ENCODE results near the gene RPS3A. TPM values are rescaled to one million over a fixed set of nuclear protein-coding genes. Genes with fewer than 3 reads are reported as not detected.

RPS3A gene
- total RNA-seq, 1 experiment from 2014 or later, result 2,111 TPM

DNA sequence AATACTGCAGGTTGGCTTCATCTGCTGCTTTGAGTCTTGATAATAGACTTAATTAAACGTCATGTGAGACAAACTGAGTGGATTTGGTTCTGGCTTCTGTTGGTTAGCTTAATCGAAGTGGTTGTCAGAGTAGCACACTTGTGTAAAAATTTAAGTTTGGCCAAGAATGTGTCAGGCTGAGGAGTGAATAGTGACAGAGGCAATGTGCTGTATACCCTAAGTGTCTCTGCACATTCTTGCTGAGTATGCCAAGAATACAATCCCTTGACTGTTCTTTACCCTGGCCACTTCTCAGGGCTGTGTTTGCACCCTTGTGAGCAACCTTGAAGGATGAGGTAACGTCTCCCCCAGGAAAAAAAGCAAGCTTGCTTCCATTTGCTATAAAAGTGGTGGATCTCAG lies 14.9 kb downstream of the RPS3A start:
- Mint-ChIP-seq H3K4me3 (no peak overlapping the region), H3K4me1 (no peaks in the 10 kb centered on the region), H3K27ac (no peak overlapping the region), H3K9me3 (no peaks in the 10 kb centered on the region), H3K36me3 (peaks cover 6% of the 10 kb centered on the region; the same call in 1 of the 2 replicates), H3K27me3 (ENCODE audit: low read depth) (no peaks in the 10 kb centered on the region)
- TF ChIP-seq GRHL2 (CRISPR knock-in tag; IDR thresholded peaks at IDR 0.05; ENCODE audit: insufficient replicate concordance, severe bottlenecking), result no peak
- TF ChIP-seq ZNF317 (CRISPR knock-in tag; IDR thresholded peaks at IDR 0.05; ENCODE audit: borderline replicate concordance, low read depth), result no peak
- no peak for TF ChIP-seq MYBL2 (CRISPR knock-in tag; IDR thresholded peaks at IDR 0.05)
- TF ChIP-seq SMAD4 (CRISPR knock-in tag; IDR thresholded peaks at IDR 0.05), result no peak
- TF ChIP-seq, protein P1, sequence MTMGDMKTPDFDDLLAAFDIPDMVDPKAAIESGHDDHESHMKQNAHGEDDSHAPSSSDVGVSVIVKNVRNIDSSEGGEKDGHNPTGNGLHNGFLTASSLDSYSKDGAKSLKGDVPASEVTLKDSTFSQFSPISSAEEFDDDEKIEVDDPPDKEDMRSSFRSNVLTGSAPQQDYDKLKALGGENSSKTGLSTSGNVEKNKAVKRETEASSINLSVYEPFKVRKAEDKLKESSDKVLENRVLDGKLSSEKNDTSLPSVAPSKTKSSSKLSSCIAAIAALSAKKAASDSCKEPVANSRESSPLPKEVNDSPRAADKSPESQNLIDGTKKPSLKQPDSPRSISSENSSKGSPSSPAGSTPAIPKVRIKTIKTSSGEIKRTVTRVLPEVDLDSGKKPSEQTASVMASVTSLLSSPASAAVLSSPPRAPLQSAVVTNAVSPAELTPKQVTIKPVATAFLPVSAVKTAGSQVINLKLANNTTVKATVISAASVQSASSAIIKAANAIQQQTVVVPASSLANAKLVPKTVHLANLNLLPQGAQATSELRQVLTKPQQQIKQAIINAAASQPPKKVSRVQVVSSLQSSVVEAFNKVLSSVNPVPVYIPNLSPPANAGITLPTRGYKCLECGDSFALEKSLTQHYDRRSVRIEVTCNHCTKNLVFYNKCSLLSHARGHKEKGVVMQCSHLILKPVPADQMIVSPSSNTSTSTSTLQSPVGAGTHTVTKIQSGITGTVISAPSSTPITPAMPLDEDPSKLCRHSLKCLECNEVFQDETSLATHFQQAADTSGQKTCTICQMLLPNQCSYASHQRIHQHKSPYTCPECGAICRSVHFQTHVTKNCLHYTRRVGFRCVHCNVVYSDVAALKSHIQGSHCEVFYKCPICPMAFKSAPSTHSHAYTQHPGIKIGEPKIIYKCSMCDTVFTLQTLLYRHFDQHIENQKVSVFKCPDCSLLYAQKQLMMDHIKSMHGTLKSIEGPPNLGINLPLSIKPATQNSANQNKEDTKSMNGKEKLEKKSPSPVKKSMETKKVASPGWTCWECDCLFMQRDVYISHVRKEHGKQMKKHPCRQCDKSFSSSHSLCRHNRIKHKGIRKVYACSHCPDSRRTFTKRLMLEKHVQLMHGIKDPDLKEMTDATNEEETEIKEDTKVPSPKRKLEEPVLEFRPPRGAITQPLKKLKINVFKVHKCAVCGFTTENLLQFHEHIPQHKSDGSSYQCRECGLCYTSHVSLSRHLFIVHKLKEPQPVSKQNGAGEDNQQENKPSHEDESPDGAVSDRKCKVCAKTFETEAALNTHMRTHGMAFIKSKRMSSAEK (CRISPR knock-in tag; IDR thresholded peaks at IDR 0.05; ENCODE audit: borderline replicate concordance), result no peak
- TF ChIP-seq ZNF396 (CRISPR knock-in tag; IDR thresholded peaks at IDR 0.05; ENCODE audit: borderline replicate concordance), result no peak
- TF ChIP-seq, protein P2, sequence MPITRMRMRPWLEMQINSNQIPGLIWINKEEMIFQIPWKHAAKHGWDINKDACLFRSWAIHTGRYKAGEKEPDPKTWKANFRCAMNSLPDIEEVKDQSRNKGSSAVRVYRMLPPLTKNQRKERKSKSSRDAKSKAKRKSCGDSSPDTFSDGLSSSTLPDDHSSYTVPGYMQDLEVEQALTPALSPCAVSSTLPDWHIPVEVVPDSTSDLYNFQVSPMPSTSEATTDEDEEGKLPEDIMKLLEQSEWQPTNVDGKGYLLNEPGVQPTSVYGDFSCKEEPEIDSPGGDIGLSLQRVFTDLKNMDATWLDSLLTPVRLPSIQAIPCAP (CRISPR knock-in tag; IDR thresholded peaks at IDR 0.05), result no peak
- TF ChIP-seq RELA (CRISPR knock-in tag; IDR thresholded peaks at IDR 0.05; ENCODE audit: borderline replicate concordance), result no peak
- TF ChIP-seq JUN (CRISPR knock-in tag; IDR thresholded peaks at IDR 0.05), result no peak
- TF ChIP-seq SP1 (CRISPR knock-in tag; conservative IDR thresholded peaks at IDR 0.05), result no peak
- TF ChIP-seq ZNF263 (CRISPR knock-in tag; IDR thresholded peaks at IDR 0.05; ENCODE audit: low read depth), result no peak
- TF ChIP-seq, protein P3, sequence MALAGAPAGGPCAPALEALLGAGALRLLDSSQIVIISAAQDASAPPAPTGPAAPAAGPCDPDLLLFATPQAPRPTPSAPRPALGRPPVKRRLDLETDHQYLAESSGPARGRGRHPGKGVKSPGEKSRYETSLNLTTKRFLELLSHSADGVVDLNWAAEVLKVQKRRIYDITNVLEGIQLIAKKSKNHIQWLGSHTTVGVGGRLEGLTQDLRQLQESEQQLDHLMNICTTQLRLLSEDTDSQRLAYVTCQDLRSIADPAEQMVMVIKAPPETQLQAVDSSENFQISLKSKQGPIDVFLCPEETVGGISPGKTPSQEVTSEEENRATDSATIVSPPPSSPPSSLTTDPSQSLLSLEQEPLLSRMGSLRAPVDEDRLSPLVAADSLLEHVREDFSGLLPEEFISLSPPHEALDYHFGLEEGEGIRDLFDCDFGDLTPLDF (CRISPR knock-in tag; IDR thresholded peaks at IDR 0.05), result no peak
- no peak for TF ChIP-seq ETV6 (CRISPR knock-in tag; IDR thresholded peaks at IDR 0.05)
- DNase-seq (ENCODE audit: low spot score), result no peak
- ChIA-PET POLR2A (no interaction called here), CTCF (no interaction called here)
- no peak for ATAC-seq

DNA sequence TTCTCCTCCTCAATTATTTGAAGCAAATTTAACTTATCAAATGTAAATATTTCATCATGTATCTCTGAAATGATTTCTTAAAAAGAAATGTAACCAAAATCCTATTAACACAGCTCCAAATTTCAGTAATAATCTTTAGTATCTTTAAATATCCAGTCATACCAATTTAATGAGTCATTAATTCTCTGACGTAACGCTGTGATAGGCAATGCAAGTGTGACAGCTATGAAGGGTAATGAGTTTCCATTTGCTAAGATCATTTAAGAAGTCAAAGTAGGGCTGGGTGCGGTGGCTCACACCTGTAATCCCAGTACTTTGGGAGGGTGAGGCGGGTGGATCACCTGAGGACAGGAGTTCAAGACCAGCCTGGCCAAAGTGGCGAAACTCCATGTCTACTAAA lies 15.6 kb downstream of the RPS3A start:
- Mint-ChIP-seq H3K27ac (no peak overlapping the region), H3K4me1 (no peaks in the 10 kb centered on the region), H3K9me3 (no peaks in the 10 kb centered on the region), H3K36me3 (peaks cover 9% of the 10 kb centered on the region), H3K27me3 (ENCODE audit: low read depth) (no peaks in the 10 kb centered on the region), H3K4me3 (no peak overlapping the region)
- no peak for DNase-seq (ENCODE audit: low spot score)
- ATAC-seq, result no peak
- ChIA-PET POLR2A (no interaction called here), CTCF (no interaction called here)
- no peak for TF ChIP-seq ELF4 (CRISPR knock-in tag; IDR thresholded peaks at IDR 0.05; ENCODE audit: low read depth)
- TF ChIP-seq, protein P4, sequence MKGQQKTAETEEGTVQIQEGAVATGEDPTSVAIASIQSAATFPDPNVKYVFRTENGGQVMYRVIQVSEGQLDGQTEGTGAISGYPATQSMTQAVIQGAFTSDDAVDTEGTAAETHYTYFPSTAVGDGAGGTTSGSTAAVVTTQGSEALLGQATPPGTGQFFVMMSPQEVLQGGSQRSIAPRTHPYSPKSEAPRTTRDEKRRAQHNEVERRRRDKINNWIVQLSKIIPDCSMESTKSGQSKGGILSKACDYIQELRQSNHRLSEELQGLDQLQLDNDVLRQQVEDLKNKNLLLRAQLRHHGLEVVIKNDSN (CRISPR knock-in tag; IDR thresholded peaks at IDR 0.05), result no peak
- no peak for TF ChIP-seq OVOL2 (CRISPR knock-in tag; IDR thresholded peaks at IDR 0.05; ENCODE audit: borderline replicate concordance)
- no peak for TF ChIP-seq SOX15 (CRISPR knock-in tag; IDR thresholded peaks at IDR 0.05)

All from WTC11 (cell line).